ENCODE measurements around the gene TACR1.

DNA sequence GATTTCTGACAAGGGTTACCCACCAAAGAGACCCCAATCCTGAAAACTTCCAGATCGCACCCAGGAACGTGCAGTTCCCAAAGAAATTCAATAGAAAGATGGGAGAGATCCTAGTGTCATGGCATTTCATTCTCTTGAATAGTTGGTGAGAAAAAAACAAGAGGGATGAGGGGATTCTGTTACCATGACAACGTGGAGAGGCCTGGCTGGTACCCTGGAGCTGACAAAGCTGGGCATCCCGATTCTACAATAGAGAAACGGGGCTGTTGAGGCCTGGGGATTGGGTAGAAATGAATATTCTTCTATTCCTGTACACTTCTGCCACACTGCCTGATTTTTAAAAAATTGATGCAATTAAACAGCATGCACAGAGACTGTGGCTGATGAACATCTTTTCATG, 199.9 kb downstream of the TACR1 start:
- TF ChIP-seq, protein P1, sequence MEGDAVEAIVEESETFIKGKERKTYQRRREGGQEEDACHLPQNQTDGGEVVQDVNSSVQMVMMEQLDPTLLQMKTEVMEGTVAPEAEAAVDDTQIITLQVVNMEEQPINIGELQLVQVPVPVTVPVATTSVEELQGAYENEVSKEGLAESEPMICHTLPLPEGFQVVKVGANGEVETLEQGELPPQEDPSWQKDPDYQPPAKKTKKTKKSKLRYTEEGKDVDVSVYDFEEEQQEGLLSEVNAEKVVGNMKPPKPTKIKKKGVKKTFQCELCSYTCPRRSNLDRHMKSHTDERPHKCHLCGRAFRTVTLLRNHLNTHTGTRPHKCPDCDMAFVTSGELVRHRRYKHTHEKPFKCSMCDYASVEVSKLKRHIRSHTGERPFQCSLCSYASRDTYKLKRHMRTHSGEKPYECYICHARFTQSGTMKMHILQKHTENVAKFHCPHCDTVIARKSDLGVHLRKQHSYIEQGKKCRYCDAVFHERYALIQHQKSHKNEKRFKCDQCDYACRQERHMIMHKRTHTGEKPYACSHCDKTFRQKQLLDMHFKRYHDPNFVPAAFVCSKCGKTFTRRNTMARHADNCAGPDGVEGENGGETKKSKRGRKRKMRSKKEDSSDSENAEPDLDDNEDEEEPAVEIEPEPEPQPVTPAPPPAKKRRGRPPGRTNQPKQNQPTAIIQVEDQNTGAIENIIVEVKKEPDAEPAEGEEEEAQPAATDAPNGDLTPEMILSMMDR (IDR thresholded peaks at IDR 0.05): no peak
- TF ChIP-seq POLR2AphosphoS5 (IDR thresholded peaks at IDR 0.05): no peak
- no peak for TF ChIP-seq POLR2A (IDR thresholded peaks at IDR 0.05)
- TF ChIP-seq EP300 (IDR thresholded peaks at IDR 0.05): no peak
